GM19035 (cell line): ENCODE results near the gene CD48.
"Not testable (repeated sequence)": the region's sequence is repeated elsewhere in the genome, so short reads cannot be mapped to it uniquely, and the experiment has no call there.

Experiments
- ATAC-seq: cut with Tn5 transposase; IDR thresholded peaks from one replicate; pipeline ENCODE4 v1.9.1; 2021; ENCODE audit not compliant: unreplicated experiment

The CD48 gene

DNA sequence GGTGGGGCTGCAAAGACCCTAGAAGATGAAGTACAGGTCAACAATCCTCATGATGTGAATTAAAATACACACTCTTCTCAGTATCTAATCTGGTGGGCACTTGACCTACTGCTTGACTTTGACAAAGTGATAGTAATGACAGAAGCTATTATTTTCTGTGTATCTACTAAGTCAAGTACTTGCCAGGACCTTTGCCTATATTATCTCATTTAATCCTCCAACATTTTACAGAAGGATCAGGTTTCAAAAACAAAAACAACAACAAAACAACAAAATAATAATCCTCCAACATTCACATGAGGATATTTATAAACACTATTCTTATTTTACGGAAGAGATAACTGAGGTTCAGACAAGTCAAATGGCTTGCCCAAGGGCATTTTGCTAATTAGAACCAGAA lies 4.4 kb upstream of the CD48 start:
- ATAC-seq = no peak

DNA sequence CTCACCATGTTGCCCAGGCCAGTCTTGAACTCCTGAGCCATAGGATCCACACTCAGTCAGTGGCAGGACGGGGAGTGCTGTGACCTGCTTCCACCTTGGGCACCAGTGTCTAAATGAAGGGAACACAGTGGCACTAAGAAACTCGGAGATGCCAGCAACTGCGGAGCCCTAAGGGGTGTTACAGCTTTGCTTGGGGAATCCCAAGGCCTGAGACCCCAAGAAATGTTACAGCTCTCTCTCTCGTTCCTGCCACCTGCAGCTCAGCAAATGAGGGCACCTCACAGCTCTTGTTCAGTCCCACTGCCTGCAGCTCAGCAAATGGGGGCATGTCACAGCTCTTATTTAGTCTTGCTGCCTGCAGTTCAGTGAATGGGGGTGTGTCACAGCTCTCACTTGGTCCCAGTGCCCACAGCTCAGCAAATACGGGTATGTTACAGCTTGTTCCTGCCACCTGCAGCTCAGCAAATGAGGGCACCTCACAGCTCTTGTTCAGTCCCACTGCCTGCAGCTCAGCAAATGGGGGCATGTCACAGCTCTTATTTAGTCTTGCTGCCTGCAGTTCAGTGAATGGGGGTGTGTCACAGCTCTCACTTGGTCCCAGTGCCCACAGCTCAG lies 2.5 kb upstream of the CD48 start:
- ATAC-seq = not testable (repeated sequence)

DNA sequence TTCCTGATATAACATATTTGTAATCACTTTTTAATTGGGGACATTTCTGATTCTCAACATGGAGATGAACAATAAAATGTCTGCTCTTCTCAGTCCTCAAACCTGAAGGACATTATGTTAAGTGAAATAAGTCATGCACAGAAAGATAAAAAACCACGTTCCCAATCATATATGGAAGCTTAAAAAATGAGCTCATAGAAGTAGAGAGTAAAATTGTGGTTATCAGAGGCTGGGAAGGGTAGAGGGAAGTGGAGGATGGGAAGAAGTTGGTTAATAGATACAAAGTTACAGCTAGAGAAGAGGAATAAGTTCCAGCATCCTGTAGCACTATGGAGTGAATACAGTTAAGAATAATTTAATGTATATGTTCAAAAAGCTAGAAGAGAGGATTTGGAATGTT lies 1.5 kb upstream of the CD48 start:
- no peak for ATAC-seq

DNA sequence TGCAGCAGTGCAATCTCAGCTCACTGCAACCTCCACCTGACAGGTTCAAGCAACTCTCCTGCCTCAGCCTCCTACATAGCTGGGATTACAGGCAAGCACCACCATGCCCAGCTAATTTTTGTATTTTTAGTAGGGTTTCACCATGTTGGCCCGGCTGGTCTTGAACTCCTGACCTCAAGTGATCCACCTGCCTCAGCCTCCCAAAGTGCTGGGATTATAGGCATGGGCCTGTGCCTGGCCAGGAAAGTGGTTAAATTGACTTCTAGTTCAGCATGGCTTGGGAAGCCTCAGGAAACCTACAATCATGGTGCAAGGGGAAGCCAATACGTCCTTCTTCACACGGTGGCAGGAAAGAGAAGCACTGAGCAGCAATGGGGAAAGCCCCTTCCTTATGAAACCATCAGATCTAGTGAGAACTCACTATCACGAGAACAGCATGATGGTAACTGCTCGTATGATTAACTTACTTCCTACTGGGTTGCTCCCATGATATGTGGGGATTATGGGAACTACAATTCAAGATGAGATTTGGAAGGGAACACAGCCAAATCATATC lies 981 bp upstream of the CD48 start:
- peak; percentile 39 for ATAC-seq

- ATAC-seq = no peak
Observed at GRCh38 chr1:160711276-160711601, 383 bp downstream of the CD48 start.

DNA sequence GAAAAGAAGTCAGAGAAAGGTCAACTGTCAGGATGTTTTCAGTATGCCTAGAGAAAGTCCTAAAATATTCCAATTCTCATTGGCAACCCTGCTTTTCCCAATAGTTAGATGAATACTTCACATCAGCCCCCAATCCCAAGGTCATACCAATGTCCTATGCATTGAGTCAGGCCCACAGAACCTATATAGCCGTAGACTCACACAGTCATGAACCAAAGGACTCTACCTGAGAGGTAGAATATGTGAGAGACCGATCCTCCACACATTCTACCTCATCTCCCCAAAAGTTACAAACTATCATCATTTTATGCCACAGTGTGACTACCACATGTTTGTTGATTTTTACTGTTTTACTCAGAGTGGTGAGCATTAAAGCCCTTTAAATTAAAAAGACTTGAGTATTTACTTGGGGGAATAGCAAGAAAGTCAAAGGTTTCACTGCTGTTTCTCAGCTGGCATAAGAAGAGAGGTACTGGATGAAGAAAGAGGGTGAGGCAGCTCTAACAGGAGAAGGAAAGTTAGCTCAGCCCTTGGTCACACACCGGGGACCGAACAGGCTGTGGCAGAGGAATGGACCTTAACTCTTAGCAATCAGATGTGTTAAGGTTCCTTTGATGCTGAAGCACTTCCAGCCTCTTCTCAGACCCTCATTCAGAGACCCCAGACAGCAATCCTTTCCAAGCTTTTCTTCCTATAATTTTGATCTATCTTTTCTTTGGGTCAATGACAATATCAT lies 937 bp downstream of the CD48 start:
- ATAC-seq = no peak

GRCh38 chr1:160709715-160710114 lies 1.9 kb downstream of the CD48 start:
- ATAC-seq = no peak

DNA sequence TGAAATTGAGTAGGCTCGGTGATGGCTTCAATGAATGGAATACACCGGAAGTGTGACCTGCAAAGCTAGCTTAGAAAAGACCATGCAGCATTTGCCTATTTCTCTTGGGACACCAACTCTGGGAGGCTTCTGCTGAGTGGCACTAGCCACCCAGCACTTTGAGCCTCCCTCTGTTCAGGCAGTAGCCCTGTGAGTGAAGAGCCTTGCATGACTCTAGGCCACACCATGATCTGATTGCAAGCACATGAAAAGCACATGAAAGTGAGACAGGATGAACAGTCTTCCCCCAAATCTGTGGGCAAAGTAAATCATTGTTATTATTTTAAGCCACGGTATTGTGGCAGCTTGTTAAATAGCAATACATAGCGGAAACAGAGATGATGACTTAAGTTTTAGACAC lies 2.8 kb downstream of the CD48 start:
- ATAC-seq = no peak

DNA sequence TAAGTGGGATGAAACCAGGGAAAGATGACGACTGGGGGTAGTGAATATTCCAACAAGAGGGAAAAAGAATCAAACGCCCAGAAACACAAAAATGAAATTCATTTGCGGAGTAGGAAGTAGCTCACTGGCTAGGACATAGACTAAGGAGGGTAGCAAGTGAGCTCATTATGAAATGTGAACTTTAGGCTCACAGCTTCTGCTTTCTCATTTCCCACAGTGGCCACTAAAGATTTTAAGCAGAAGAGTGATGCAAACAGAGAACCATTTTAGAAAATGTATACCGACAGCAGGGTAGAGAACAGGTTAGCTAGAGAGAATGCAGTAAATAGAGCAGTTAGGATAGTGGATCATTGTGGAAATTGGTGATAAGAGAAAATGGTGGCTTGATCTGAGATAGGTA lies 3.5 kb downstream of the CD48 start:
- no peak for ATAC-seq

DNA sequence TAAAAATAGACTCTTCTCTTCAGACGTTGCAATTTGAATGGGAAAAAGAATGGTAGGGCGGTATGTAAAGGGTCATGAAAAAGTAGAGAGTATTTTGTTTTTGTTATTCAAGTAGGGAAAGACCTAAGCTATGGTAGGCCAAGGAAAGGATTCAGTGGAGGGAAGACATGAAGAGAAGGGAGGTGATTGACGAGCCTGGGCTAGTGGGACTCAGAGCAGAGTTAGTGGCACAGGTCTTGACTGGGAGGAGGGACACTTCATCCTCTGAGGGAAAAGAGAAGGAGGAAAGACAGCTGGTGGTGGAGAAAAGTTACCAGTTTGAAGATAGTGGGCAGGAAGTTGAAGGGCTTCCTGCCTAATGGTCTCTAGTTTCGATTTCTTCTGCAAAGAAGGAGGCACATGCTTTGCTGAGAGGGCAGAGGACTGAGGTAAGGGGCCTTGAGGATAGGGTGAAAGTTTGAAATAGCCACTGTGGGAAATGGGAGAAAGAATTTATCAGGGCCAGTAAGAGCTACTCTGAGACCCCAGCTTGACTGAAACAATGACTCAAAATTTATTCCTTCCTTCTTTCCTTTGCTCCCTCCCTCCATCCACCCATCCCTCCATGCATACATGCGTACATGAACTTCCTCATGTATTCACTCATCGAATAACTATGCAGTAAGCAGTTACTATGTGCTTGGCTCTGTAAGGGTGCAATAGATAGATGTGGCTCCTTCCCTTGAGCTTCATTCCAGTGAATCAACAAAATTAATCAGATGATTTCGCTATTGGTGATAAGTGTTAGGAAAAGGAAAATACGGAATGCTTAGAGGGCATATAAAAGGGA lies 4.2 kb downstream of the CD48 start:
- ATAC-seq = no peak

DNA sequence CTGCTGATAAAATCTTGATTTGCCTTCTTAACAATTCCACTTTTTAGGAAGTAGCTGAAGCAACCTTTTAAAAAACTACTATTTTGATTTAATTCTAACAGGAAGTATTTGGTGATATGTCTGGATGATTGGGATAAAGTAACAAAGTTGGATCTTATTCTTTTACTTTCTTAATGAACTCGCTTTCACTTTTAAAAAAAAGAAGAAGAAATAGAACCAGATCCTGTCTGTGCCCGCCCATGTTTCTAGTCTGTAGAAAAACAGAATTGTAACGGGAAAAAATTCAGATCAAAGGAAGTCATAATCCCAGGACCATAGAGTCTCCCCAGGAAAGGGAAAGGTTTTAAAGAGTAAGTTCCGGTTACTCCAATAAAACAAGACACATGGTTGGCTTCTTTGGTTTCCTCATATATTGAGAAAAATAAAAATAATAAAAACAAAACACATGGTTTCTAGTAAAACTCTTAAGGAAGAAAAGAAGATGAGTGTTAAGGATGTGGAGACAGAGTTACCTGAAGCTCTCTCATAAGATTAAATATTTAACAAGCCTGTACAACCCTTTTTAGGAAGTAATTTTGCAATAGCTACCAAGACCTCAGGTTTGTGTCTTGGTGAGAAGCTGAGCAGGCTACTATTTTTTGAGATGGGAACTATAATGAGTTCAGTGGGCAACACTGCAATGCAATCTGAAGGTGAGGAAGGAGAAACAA lies 4.9 kb downstream of the CD48 start:
- no peak for ATAC-seq

DNA sequence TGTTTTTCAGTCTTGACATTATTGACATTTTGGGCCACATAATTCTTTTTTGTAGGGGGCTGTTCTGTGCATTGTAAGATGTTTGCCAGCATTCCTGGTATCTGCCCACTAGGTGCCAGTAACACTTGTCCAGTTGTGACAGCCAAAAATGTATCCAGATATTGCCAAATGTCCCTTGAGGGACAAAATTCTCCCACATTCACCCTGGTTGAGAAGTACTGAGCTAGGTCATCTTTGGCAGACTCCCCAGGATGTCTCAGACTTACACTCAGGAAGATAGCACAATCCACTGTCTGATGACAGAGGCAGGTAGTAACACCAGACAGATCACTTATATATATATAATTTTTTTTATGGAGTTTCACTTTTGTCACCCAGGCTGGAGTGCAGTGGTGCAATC lies 5.9 kb downstream of the CD48 start:
- ATAC-seq = no peak

GRCh38 chr1:160705212-160705621 lies 6.4 kb downstream of the CD48 start:
- ATAC-seq = not testable (repeated sequence)

- no peak for ATAC-seq
Observed at GRCh38 chr1:160704250-160704649, 7.4 kb downstream of the CD48 start.

- ATAC-seq = no peak
Observed at GRCh38 chr1:160702100-160702499, 9.5 kb downstream of the CD48 start.

- not testable (repeated sequence) for ATAC-seq
Observed at GRCh38 chr1:160692390-160692789, 19.2 kb downstream of the CD48 start.

- ATAC-seq = no peak
Observed at GRCh38 chr1:160685266-160685665, 26.4 kb downstream of the CD48 start.

- no peak for ATAC-seq
Observed at GRCh38 chr1:160682983-160683865, 28.4 kb downstream of the CD48 start.

DNA sequence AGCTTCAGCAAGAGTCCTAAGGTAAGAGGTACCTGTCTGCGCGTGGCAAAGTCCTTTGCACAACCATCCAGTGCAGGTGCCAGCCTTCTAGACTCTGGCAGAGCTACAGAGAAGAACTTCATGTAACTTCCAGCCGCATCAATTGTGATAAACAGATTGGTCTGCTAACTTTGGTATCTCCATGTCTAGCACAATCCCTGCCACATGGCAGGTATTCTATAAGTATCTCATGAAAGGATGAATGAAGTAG lies 29.8 kb downstream of the CD48 start:
- no peak for ATAC-seq

- peak; percentile 47 for ATAC-seq
Observed at GRCh38 chr1:160681066-160681890, 30.3 kb downstream of the CD48 start.
